Parathyroid adenoma (tissue), 2 donors: Measurements from ENCODE around the gene SBNO2.

Experiments used
- H2AFZ ChIP-seq: fragments of 300-600 bp; sonication (generic); one replicate; pipeline ENCODE4 v1.7.0; 2017; ENCODE audit warnings: antibody characterized with exemption, mild to moderate bottlenecking
- H3K27ac ChIP-seq: fragments of 300-600 bp; sonication (generic); one replicate; pipeline ENCODE4 v1.7.0; 2017
- H3K27me3 ChIP-seq: fragments of 300-600 bp; sonication (generic); one replicate; pipeline ENCODE4 v1.7.0; 2017; ENCODE audit warnings: low read length; ENCODE audit not compliant: control insufficient read depth, insufficient read depth
- H3K36me3 ChIP-seq: fragments of 300-600 bp; sonication (generic); one replicate; pipeline ENCODE4 v1.7.0; 2017; ENCODE audit warnings: low read length; ENCODE audit not compliant: control insufficient read depth, insufficient read depth
- H3K4me1 ChIP-seq: fragments of 300-600 bp; sonication (generic); one replicate; pipeline ENCODE4 v1.7.0; 2017; ENCODE audit warnings: control low read depth
- H3K4me2 ChIP-seq: fragments of 300-600 bp; sonication (generic); one replicate; pipeline ENCODE4 v1.7.0; 2017; ENCODE audit warnings: low read length
- H3K4me3 ChIP-seq: fragments of 300-600 bp; sonication (generic); one replicate; pipeline ENCODE4 v1.7.0; 2017; ENCODE audit warnings: low read depth, low read length
- H3K79me2 ChIP-seq: fragments of 300-600 bp; sonication (generic); one replicate; pipeline ENCODE4 v1.7.0; 2017; ENCODE audit warnings: control low read depth
- H3K9ac ChIP-seq: fragments of 300-600 bp; sonication (generic); one replicate; pipeline ENCODE4 v1.7.0; 2017; ENCODE audit warnings: mild to moderate bottlenecking
- H3K9me3 ChIP-seq: fragments of 300-600 bp; sonication (generic); one replicate; pipeline ENCODE4 v1.7.0; 2017; ENCODE audit warnings: low read length; ENCODE audit not compliant: control insufficient read depth
- CTCF ChIP-seq: fragments of 300-600 bp; sonication (generic); IDR thresholded peaks from one replicate; pipeline ENCODE4 v1.7.0; 2017; ENCODE audit warnings: antibody characterized with exemption, mild to moderate bottlenecking
- donor health status: primary hyperparathyroidism.

The SBNO2 gene

DNA sequence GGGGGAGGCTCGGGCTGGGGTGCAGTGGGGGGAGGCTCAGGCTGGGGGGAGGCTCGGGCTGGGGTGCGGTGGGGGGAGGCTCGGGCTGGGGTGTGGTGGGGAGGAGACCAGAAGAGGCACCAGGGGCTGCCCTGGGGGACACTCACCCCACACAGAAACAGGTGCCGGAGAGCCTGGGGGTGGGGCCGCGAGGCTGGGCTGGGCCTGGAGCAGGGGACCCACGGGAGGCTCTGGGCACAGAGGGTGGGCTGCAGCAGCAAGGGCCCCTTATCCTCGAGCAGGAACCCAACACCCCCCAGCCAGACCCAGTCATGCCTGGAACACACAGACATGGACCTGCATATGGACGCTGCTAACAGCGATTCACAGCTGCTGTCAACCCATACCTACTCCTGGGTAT lies 35.9 kb downstream of the SBNO2 start:
- no peak for TF ChIP-seq CTCF
- no peaks in the 10 kb centered on the region for H3K27me3 ChIP-seq
- no peak overlapping the region for H2AFZ ChIP-seq
- no peak overlapping the region for H3K9ac ChIP-seq
- no peak overlapping the region for H3K4me3 ChIP-seq
- H3K4me2 ChIP-seq, result no peak overlapping the region
- no peaks in the 10 kb centered on the region for H3K36me3 ChIP-seq
- H3K9me3 ChIP-seq, result no peaks in the 10 kb centered on the region
- H3K4me1 ChIP-seq, result no peaks in the 10 kb centered on the region
- no peak overlapping the region for H3K27ac ChIP-seq
- H3K79me2 ChIP-seq, result peaks cover 23% of the 10 kb centered on the region

DNA sequence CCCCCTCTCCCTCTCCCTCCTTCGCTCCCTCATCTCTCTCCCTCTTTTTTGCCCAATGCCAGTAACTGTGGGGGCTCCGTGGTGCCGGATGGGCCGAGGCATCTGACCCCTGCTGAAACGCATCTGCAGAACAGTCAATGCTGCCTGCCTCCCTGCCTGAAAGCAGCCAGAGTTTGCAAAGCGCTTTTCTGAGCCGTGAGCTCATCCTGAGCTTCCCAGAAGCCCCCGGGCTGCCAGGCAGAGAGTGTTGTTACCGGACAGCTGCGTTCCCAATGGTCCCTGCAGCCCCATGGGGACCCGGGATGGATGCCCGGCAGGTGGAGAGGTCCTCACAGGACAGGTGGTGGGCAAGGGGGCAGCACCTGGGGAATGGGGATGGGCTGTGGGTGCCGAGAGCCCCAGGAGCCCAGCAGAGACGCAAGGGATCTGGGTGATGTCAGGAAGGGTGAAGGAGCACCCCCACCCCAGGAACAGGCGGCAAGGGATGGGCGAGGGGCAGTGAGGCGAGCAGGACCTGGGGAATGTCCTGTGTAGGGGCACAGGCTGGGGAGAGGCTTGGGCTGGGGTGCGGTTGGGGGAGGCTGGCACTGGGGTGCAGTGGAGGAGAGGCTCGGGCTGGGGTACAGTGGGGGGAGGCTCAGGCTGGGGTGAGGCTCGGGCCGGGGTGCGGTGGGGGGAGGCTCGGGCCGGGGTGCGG lies 37.3 kb downstream of the SBNO2 start:
- Histone ChIP-seq H3K36me3 (no peaks in the 10 kb centered on the region), H3K4me2 (no peak overlapping the region), H3K27ac (no peak overlapping the region), H3K9ac (no peak overlapping the region), H3K27me3 (no peaks in the 10 kb centered on the region), H3K4me3 (no peak overlapping the region), H3K9me3 (no peaks in the 10 kb centered on the region), H2AFZ (no peak overlapping the region), H3K79me2 (peaks cover 19% of the 10 kb centered on the region), H3K4me1 (no peaks in the 10 kb centered on the region)
- TF ChIP-seq CTCF, result no peak

- Histone ChIP-seq H3K9ac (no peak overlapping the region), H3K4me2 (no peak overlapping the region), H2AFZ (no peak overlapping the region), H3K4me1 (no peaks in the 10 kb centered on the region), H3K79me2 (peaks cover 19% of the 10 kb centered on the region), H3K27ac (no peak overlapping the region), H3K4me3 (no peak overlapping the region), H3K9me3 (no peaks in the 10 kb centered on the region), H3K27me3 (no peaks in the 10 kb centered on the region), H3K36me3 (no peaks in the 10 kb centered on the region)
- no peak for TF ChIP-seq CTCF
These were observed 37.9 kb downstream of the SBNO2 start for GRCh38 chr19:1136201-1136600.

DNA sequence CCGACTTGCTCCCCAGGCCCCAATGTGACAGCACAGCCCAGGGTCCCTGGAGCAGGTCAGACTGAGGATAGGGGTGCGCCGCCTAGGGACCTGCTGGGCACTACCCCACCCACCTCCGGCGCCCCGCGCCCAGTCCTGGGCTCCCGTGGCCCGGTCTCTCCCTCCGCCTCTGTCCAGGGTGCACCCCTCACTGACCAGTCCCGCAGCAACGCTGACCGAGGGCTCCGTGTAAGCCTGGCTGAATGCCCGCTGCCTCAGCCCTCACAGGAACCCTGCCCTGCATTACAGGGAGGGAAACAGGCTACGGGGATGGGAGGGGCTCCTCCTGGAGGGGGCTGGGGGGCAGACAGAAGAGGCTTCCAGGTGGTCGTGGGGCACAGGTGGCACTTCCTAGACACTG lies 38.6 kb downstream of the SBNO2 start:
- H3K36me3 ChIP-seq, result no peaks in the 10 kb centered on the region
- H3K4me1 ChIP-seq, result no peaks in the 10 kb centered on the region
- H3K9me3 ChIP-seq, result no peaks in the 10 kb centered on the region
- H2AFZ ChIP-seq, result no peak overlapping the region
- H3K27me3 ChIP-seq, result no peaks in the 10 kb centered on the region
- no peak overlapping the region for H3K27ac ChIP-seq
- H3K4me3 ChIP-seq, result no peak overlapping the region
- H3K9ac ChIP-seq, result no peak overlapping the region
- no peak overlapping the region for H3K4me2 ChIP-seq
- peaks cover 19% of the 10 kb centered on the region for H3K79me2 ChIP-seq
- TF ChIP-seq CTCF, result no peak

- TF ChIP-seq CTCF, result no peak
- H3K36me3 ChIP-seq, result no peaks in the 10 kb centered on the region
- no peak overlapping the region for H3K27ac ChIP-seq
These were observed 39.6 kb downstream of the SBNO2 start for GRCh38 chr19:1134431-1134830.

More at GRCh38 chr19:1134431-1134830, 39.6 kb downstream of the SBNO2 start:
- H3K4me1 ChIP-seq, result no peaks in the 10 kb centered on the region
- H3K9me3 ChIP-seq, result no peaks in the 10 kb centered on the region
- H2AFZ ChIP-seq, result no peak overlapping the region
- no peak overlapping the region for H3K9ac ChIP-seq
- H3K4me2 ChIP-seq, result no peak overlapping the region
- H3K27me3 ChIP-seq, result no peaks in the 10 kb centered on the region
- H3K79me2 ChIP-seq, result peaks cover 20% of the 10 kb centered on the region
- no peak overlapping the region for H3K4me3 ChIP-seq
